ENCODE measurements around the gene BRPF3.

GRCh38 chr6:36171573-36171972 is 25.0 kb upstream of the BRPF3 start:
- TF ChIP-seq CHD2 (IDR thresholded peaks at IDR 0.05; ENCODE audit: borderline replicate concordance, low read depth, low read length) (no peak), BCL3 (IDR thresholded peaks at IDR 0.05; ENCODE audit: borderline replicate concordance, insufficient read depth, low read depth, low read length, poor library complexity, severe bottlenecking) (no peak)

All from GM12878 (cell line).